ENCODE measurements around the gene PTPRE.

GRCh38 chr10:127968027-127968441 lies 61.1 kb downstream of the PTPRE start:
- no peak for TF ChIP-seq POLR2A (IDR thresholded peaks at IDR 0.05; ENCODE audit: low read depth, low read length)
- no peak for TF ChIP-seq POLR2AphosphoS5 (IDR thresholded peaks at IDR 0.05; ENCODE audit: low read depth, low read length)
- no peak for TF ChIP-seq TAF1 (IDR thresholded peaks at IDR 0.05; ENCODE audit: borderline replicate concordance, low read depth, low read length)
